GM23338 (cell line): Measurements from ENCODE around the gene CTBP2.

Experiments used
- CREB1 ChIP-seq: fragments of 250-450 bp; sonication (Bioruptor Pico); IDR thresholded peaks from 2 replicates; pipeline ENCODE4 v1.5.0; 2020; ENCODE audit warnings: low read depth, mild to moderate bottlenecking, moderate library complexity
- EZH2 ChIP-seq: fragments of 200-600 bp; sonication (generic); IDR thresholded peaks from one replicate; pipeline ENCODE4 v1.8.0; 2017; ENCODE audit warnings: antibody characterized with exemption, mild to moderate bottlenecking, low read depth; ENCODE audit not compliant: unreplicated experiment
- EZH2phosphoT487 ChIP-seq: fragments of 200-600 bp; sonication (generic); IDR thresholded peaks from one replicate; pipeline ENCODE4 v1.8.1; 2018; ENCODE audit warnings: antibody characterized with exemption; ENCODE audit not compliant: unreplicated experiment
- JUNB ChIP-seq: IDR thresholded peaks from one replicate; pipeline ENCODE4 v1.6.1; 2016; ENCODE audit warnings: antibody characterized with exemption; ENCODE audit not compliant: unreplicated experiment
- POLR2AphosphoS5 ChIP-seq: IDR thresholded peaks from 2 replicates; pipeline ENCODE4 v1.6.1; 2016; ENCODE audit warnings: antibody characterized with exemption, low read depth
- ZNF114 ChIP-seq: fragments of 250-450 bp; sonication (Bioruptor Pico); IDR thresholded peaks from 2 replicates; pipeline ENCODE4 v1.5.0; 2020; ENCODE audit warnings: mild to moderate bottlenecking, moderate library complexity
- ZNF331 ChIP-seq: fragments of 250-450 bp; sonication (Bioruptor Pico); IDR thresholded peaks from 2 replicates; pipeline ENCODE4 v1.5.0; 2020; ENCODE audit warnings: low read depth, mild to moderate bottlenecking, moderate library complexity
- TF ChIP-seq, protein P1 (sequence below), 2 experiments: fragments of 200-600 bp in 1 of 2; sonication (generic) in 1 of 2; conservative IDR thresholded peaks; 2 replicates each; pipeline versions ENCODE4 v1.5.1 to v1.6.1; 2016 to 2017; ENCODE audit warnings: antibody characterized with exemption in 2 of 2, low read depth in 2 of 2, mild to moderate bottlenecking in 2 of 2, moderate library complexity in 1 of 2
- TF ChIP-seq, protein P2 (sequence below): IDR thresholded peaks from 2 replicates; pipeline ENCODE4 v1.6.1; 2016; ENCODE audit warnings: antibody characterized with exemption

DNA sequence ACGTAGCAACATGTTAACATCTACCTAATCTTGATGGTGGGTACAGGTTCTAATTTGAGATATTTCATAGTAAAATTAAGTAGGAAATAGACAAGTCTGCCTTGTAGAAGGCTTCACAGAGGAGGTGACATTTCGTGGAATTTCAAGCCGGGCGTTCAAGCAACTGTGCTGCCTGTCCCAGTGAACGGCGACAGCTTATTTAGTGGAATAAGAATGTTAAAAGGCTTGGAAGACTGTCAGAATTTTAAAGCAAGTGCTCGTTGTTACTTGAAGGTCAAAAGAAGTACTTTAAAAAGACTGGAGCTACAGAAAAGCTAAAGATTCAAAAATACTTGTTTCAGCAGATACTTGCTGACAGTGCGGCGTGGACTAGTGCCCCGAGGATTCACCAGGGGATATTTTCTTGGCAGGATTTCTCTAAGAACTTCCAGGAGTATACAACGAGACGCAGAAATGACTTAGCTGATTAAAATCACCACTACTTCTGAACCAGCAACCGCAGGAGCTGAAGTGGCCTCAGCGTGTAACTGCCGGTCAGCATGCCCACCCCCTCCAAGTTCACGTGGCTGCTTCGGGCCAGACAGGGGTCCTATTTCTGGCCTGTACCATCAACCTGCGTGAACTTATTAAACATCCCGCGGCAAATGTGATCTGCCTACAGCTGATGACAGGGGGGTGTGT, 46.5 kb downstream of the CTBP2 start:
- TF ChIP-seq, protein P1, sequence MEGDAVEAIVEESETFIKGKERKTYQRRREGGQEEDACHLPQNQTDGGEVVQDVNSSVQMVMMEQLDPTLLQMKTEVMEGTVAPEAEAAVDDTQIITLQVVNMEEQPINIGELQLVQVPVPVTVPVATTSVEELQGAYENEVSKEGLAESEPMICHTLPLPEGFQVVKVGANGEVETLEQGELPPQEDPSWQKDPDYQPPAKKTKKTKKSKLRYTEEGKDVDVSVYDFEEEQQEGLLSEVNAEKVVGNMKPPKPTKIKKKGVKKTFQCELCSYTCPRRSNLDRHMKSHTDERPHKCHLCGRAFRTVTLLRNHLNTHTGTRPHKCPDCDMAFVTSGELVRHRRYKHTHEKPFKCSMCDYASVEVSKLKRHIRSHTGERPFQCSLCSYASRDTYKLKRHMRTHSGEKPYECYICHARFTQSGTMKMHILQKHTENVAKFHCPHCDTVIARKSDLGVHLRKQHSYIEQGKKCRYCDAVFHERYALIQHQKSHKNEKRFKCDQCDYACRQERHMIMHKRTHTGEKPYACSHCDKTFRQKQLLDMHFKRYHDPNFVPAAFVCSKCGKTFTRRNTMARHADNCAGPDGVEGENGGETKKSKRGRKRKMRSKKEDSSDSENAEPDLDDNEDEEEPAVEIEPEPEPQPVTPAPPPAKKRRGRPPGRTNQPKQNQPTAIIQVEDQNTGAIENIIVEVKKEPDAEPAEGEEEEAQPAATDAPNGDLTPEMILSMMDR (conservative IDR thresholded peaks at IDR 0.05; ENCODE audit: low read depth in 2 of 2): no peak
- TF ChIP-seq ZNF114 (CRISPR knock-in tag) (no peak), POLR2AphosphoS5 (no peak), CREB1 (CRISPR knock-in tag) (no peak), EZH2phosphoT487 (no peak), EZH2 (no peak), JUNB (no peak), ZNF331 (no peak)
- TF ChIP-seq, protein P2, sequence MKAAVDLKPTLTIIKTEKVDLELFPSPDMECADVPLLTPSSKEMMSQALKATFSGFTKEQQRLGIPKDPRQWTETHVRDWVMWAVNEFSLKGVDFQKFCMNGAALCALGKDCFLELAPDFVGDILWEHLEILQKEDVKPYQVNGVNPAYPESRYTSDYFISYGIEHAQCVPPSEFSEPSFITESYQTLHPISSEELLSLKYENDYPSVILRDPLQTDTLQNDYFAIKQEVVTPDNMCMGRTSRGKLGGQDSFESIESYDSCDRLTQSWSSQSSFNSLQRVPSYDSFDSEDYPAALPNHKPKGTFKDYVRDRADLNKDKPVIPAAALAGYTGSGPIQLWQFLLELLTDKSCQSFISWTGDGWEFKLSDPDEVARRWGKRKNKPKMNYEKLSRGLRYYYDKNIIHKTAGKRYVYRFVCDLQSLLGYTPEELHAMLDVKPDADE: no peak
